Stimulated activated CD8-positive, alpha-beta memory T cell treated with anti-CD3 and anti-CD28 coated beads, Interleukin-7, amount 100 ng/mL, for 1 hour (primary cell): ENCODE results near the gene ZNF784.
A peak's percentile ranks its signal among the peaks of the same experiment; 100 is the strongest.

Experiments
- DNase-seq, 2 donors: peaks; one replicate each; pipeline ENCODE4 v3.0.0-alpha.2; 2020; ENCODE audit warnings: low read depth in 2 of 2

ZNF784 gene

DNA sequence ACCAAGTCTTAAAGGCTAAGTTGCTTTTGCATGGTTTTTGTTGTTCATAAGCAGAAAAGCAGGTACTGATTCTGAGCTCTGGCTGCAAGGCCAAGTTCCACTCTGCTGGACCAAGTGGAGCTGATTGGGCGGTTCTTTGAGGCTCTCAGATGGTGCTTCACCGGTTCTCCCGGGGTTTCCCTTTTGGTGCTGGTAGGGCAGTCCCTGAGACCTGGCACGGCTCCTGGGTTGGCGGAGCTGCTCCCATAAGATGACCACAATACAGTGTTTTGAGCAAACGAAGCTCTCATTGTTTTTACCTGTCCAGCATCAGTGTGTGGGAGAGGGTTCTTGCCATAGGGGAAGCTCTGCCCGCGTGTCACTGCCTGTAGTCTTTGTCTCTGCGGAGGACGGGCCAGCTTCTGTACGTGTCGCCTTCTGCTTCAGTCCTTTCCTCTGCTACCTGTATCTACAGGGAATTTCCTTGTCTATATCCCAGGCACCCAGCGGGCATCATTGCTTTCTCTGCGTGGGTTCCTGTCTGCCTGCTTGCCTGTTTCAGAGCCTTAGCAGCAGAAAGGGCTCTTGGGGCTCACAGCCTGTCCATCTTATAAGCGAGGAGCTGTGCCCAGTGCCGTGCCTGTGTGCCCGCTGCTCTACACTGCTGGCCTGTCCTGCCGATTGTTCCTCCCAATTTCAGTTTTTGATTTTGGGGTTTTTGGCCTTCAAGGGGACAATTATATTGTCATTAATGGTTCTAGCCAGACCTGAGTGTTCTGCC is 32.8 kb upstream of the ZNF784 start:
- DNase-seq: no peak

DNA sequence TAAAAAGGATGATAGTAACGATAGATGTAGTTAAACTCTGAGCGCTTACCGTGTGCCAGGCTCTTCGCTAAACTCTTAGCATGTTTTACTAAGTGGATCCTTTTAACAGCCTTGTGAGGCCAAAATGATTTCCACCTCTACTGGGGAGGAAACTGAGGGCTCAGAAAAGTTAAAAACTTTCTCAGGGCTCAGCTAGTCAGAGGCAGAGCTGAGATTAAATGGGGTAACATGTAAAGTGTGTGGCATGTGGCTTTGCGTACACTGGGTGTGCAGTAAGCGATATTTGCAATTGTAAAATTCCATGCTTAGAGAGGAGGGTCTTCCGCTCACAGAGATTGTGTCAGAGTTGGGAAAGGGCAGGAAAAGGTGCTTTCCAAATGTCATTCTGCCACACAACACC is 32.2 kb upstream of the ZNF784 start:
- DNase-seq: no peak

DNA sequence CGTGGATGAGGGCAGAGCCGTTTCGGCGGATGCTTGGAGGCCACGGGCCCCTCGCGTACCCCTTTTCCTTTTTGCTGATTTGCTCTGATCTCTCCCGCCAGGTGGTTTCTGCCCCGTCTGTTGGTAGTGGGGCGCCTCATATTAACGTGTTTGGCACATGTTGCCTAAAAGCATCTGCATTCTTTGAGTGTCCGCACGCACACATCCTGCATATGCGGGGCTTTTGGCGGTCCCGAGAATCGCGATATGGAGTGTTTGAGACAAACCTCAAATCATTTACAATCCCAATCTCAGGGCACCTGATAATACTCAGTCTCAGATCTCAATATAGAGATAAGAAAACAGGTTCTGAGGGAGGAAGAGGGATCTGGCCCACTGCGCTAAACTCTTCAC is 31.3 kb upstream of the ZNF784 start:
- no peak for DNase-seq

DNA sequence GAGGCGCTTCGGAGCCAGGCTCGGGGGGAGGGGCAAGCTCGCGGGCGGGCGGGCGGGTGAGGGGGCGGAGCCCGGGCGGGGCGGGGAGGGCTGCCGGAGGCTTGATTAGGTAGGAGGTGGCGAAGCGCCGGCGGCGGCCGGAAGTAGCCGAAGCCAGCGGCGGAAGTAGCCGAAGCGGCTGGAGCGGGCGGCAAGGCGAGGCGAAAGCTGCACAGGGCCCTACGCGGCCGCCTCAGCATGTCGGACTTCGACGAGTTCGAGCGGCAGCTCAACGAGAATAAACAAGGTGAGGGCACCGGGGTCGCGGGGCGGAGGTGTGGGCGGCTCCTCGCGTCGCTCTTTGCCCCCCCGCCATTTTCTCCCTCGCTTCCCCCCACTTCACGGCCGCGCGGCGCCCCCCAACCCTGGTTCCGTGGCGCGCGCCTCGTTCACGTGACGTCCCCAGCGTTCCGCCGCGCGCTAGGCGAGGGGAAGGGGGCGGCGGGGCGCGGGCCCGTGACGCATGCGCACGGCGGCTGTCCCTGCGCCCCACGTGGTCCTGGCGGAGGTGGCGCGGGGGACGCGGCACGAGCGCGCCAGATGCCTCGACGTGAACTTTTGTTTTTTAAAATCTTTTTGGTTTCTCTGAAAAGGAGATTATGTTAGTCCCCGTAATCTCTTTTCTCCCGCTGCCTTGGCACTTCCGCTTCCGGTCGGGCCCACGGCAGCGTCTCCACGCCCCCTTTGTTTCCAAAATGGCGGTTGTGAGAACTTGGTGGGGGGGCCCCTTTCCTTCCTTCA is 30.7 kb upstream of the ZNF784 start, which contains the start of gene U2AF2:
Gene U2AF2 (plus strand): TSS at position 168 of the 780 bp plus-strand sequence. CDS start 70 bp downstream, at position 238.
- DNase-seq: peak; percentile 95

DNA sequence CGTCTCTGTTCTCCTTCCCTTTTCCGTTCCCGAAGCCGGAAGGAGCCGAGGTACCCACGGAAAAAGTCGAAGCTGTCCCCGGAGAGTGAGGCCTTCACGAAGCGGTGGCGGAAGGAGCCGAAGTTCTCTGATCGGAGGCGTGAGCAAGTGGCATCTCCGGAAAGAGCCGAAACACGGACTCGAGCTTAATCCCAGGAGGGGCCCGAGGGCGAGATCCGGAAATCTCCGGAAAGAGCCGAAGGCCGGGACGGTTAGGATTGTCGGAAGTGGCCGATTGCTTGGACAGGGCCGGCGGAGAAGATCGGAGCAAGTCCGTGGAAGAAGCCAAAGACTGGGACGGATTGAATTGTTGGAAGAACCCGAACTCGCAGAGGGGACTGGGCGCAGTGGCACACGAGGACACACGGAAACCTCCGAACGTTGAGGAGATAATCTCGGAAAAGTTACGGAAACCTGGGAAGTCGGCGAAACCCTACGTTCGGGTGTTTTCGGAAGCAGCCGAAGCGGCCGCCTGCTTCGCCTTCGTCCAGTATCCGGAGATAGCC is 30.0 kb upstream of the ZNF784 start:
- peak; percentile 91 to 94 for DNase-seq

DNA sequence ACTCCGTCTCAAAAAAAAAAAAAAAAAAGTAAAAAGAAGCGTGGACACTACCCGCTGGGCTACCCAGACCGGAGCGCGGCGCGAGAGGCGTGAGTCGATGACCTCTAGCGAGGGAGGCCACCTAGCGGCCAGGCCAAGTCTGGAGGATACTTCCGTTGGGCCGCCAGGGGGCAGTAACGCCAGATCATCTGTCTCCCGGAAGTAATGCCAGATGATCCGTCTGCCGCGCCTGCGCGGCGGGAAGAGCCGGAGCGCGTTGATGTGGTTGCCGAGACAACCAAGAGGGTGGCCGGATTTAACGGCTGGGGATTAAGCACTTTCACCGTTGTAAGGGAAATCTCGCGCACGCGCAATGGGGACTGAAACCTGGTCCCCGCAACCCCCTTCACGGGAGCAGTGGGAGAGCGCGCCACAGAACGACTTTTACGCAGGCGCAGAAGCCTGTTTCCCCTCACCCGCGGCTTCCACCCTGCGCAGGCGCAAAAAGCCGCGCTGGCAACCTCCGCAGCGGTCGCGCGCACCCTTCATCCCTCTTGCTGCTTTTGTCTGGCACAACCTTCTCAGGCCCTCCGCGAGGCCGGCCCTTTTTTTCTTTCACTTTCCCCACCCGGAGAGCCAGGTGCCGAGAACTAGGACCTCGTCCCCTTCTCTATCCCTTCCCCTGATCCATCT is 29.4 kb upstream of the ZNF784 start:
- peak; percentile 97 to 99 for DNase-seq

DNA sequence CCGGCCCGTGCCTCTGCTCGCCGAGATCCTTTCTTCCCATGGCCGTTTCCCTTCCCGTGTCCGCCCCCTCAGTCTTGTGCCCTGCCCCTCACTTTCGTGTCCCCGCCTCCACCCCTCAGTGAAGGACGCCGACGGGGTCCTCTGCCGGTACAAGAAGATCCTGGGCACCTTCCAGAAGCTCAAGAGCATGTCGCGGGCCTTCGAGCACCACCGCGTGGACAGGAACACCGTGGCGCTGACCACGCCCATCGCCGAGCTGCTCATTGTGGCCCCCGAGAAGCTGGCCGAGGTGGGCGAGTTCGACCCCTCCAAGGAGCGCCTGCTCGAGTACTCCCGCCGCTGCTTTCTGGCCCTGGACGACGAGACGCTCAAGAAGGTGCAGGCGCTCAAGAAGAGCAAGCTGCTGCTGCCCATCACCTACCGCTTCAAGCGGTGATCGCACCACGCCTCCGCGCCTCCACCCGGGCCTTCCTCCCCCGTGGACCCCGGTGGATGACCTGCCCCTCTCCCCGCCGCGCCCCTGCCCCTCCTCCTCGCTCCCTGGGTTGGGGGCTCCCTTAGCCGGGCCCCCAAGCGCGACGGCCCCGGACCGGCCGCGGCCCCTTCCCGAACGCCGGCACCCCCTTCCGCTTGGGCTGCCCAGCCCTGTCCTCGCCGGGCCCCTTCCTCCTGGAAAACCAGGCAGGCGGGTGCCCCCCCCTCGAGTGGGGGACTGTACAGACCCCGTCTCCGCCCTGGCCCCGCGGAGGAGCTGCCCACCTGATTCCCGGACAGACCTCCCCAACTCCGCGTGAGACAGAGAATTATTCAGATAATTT is 28.2 kb upstream of the ZNF784 start:
- DNase-seq: no peak

DNA sequence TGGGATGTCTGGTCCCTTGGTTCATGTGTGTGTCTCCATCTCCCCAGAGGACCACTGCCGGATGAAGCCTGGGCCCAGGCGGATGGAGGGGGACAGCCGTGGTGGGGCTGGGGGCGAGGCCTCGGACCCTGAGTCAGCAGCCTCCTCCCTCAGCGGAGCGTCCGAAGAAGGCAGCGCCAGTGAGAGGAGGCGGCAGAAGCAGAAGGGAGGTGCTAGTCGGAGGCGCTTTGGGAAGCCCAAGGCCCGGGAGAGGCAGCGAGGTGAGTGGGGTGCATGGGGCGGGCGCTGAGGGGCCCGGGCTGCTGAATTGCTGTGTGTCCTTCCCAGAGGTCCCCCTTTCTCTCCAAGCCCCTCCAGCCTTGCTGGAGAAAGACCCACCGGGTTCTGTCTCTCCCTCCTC is 26.9 kb upstream of the ZNF784 start:
- DNase-seq: no peak

DNA sequence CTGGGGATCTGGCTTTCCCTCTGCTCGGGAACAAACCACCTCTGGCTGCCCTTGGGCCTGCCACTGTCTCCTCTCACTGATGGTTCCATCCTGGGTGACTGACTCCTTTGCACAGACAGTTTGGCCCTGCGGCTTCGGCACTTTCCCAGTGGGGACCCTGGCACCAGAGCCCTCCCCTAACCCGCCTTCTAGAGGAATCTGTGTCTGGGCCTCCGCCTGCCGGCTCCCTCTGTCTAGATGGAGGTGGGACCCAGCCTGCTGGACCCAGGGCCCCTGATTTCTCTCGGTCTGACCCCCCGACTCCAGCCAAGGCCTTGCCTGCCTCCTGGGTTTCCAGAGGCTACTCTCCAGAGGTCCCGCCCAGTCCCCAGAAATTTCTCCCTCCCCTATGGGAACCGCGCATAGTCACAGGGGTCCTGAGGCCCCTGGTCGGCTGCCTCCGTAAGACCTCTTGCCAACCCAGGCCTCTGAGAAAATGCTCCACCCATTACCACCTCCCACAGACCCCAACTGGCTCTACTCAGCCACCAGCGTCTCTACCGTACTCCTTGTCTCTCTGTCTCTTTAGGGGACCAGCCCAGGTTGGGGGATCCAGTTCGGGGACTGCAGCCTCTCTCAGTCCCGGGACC is 26.4 kb upstream of the ZNF784 start:
- no peak for DNase-seq

DNA sequence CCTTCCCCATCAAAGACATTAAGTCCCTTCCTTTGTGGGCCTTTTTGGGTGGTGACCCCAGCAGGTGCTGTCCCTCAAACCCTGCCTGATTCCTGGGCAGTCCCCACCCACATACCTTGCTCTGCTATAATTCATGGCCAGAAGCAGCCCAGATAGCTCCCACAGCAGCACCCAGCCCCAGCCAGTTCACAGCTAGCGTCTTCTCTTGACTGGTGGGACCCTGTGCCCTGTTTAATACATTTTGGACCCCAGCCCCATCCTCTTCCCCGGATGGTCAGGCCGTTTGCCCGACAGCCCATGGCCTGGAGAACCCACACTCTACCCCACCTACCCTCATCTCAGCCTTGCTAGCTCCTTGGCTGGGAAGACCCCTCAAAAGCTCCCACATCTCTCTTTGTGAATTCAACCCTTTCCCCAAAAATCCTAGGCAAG is 25.8 kb upstream of the ZNF784 start:
- no peak for DNase-seq

DNA sequence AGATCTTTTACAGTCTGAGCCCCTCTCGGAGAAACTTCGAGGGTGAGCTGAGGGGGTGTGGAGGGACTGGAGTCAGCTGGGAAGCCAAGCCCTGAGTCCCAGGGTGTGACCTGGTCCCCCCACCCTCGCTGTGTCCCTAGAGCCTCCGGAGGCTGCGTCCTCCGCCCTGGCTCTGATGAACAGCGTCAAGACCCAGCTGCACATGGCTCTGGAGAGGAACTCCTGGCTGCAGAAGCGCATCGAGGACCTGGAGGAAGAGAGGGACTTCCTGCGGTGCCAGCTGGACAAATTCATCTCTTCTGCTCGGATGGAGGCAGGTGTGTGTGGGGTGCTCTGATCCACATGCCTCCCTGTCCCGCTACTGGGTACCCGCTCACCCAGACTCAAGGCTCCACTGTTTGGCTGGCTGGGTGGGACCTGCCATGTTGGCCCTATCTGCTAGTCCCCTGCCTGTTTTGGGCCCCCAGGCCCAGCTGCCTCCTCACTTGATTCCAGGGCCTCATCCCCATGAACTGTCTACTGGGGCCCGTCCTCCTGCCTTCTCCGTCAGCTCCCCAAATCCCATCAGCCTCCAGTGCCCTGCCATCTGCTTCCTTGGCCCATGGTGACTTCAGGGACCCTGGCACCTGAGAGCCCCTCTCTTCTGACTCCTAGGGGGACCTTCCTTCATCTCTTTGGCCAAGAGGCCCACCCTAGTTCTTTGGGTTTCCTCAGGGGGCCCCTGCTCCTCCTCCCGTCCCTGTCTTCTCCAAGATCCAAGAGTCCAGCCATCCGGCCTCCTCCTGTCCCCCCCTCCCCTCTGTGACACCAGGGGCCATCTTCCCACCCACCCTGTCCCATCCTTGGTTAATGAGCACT is 25.1 kb upstream of the ZNF784 start:
- DNase-seq: no peak

DNA sequence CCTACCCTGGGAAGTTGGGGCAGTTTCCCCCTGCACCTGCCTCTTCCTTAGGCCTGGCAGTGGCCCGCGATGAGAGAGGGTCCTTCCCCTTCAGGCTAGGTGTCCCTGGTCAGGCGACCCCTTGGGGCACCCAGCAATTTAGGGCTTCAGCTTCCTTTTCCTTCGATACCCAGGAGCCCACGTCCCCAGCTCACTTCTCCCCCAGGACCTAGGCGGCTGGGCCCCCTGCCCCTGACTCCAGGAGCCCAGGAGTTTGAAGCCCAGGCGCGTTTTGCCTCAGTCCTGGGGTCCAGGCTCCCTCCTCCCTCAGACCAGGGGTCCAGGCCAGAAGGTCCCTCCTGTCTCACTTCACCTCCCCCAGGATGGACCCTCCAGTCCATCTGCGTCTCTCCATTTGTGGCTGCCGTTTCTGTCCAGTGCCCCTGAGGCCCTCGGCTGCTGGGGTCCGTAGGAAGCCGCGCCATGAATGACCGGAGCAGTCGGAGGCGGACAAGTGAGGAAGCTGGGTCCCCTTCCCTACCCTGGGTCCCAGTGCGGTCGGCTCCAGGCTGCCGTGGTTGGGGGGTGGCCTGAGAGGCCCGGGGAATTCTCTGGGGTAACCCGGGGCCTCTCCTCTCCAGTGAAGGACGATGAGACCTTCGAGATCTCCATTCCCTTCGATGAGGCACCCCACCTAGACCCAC is 24.4 kb upstream of the ZNF784 start:
- DNase-seq: no peak

DNA sequence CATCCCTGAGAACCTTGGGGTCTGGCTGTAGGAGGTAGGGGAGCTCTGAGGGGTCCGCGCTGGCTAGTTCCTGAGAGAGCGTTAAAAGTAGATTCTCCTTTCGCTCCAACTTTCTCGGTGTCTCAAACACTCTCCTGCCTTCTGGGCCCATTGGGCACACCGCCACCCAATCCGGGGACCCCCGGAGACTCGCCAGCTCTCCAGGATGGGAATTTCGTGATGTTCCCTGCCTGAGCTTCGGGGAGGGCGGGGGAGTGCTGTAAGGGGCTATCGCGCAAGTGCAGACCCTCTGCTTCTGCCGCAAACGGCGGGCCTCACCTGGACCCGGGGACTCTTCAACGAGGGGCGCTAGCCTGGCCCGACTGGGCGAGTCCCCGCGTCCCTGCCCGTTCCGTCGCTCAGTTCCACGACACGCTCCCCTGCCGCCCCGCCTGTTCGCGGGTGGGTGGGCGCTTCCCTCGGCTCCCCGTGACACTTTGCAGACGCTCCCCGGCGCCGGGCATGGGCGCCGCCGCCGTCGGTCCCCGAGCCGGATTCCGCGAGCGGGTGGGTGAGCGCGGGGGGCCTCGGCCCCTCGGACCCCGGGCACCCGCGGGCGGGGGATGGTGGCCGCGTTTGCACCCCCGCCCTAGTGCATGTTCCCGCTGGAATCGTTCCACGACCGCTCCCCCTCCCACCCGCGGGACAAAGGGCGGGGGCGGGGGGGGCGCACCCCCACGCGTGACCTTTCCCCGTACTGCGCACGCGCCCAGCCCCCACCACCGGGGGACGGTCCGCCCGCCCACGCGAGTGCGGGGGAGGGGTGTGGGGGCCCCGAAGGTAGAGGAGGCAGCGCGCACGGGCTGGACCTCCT is 23.6 kb upstream of the ZNF784 start, which contains the start of gene CCDC106:
Gene CCDC106 (plus strand): TSS at position 481 of the 853 bp plus-strand sequence. CDS start 835 bp downstream, outside the sequence.
- no peak for DNase-seq

DNA sequence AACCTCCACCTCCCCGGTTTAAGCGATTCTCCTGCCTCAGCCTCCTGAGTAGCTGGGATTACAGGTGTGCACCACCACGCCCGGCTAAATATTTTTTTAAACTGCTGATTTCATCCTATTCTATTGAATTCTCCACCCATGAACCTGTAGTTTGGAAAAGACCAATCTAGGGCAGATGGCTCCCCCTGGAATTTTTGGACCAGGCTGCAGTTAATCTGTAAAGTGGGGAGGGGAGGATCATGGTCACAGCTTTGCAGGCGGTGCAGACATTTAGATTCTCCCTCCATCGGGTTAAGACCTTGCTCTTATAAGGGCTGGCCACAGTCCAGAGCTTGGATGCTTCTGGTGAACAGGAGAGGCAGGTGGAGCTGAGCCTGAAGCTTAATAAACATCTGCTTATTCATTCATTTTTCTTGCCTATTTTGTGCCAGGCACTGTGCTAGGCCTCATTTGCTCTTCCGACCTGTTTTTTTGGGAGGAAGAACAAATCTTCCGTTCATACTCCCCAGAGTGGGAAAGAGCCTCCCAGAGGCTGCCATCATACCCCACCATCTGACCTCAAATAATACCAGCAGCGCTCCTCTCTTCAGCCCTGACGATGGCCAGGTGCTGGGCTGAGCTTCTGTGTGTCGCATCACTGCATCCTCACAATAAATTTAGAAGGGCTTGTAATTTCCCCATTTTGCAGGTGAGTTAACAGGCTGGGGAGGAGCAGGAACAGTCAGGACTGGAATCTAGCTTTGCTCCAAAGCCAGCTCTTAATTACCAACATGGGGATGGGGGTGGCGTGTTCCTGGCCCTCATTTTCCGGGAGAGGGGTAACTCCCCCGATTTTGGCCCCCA is 22.7 kb upstream of the ZNF784 start:
- no peak for DNase-seq

DNA sequence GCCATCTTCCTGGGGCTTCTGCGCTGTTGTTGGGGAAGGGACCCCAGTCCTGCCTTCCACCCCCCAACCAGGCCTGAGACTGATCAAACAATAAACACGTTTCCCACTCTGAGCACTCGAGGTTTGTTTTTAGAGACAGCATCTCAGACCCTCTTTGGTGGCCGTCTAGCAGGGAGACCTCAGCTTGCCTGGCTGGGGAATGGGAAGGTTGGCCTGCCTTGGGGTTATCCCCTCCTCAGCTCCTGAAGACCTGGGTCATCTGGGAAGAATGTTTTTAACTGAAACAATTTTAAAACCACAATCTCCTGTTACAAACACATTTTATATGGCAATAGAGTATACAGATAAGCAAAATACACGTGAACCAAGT is 21.1 kb upstream of the ZNF784 start:
- DNase-seq: no peak

DNA sequence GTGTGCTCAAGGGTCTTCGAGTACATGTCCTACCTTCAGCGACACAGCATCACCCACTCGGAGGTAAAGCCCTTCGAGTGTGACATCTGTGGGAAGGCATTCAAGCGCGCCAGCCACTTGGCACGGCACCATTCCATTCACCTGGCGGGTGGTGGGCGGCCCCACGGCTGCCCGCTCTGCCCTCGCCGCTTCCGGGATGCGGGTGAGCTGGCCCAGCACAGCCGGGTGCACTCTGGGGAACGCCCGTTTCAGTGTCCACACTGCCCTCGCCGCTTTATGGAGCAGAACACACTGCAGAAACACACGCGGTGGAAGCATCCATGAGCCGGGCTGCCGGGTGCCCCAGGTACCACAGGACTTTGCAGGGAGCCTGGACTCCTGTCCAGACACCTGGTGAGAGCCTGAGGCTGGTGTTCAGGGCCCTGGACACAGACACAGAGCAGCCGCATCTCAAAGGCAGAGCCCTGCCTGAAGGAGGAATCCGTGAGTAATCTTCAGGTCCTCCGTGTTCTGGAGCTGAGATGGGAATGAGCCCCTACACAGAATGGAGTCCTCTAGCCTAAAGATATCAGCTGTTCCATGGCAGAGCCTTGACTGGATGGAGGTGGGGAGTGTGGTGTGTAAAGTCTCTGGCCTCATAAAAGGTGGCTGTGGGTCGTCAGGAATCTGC is 20.6 kb upstream of the ZNF784 start:
- no peak for DNase-seq
